Middle frontal gyrus (tissue), 1 donor: ENCODE measurements around the gene STK33.

Source experiments
- DNase-seq: peaks from one replicate; pipeline ENCODE4 v3.0.0-alpha.2; 2015; ENCODE audit warnings: low spot score; ENCODE audit errors: extremely low spot score

Gene STK33

GRCh38 chr11:8593935-8594909 is at the start of gene STK33:
Gene STK33 (minus strand): TSS chr11:8594228. CDS start chr11:8474905, 119,323 bp downstream.
- no peak for DNase-seq

GRCh38 chr11:8642196-8642841 is 48.3 kb upstream of the STK33 start:
- DNase-seq, result no peak

DNA sequence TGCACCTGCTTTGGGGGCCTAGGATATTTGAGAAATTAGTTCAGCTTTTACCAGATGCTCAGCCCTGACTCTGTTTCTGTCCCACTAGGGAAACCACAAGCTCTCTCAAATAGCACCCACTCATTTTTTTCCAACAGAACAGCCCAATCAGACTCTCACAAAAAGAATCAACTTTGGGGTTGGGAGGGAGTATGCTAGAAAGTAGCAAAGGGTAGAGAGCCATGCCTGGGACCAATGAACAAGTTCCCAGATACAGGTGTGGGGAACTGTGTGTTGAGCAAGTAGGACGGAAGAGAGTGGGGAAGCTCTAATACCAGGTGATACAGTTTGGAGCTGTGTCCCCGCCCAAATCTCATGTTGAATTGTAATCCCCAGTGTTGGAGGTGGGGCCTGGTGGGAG is 47.3 kb upstream of the STK33 start:
- no peak for DNase-seq

DNA sequence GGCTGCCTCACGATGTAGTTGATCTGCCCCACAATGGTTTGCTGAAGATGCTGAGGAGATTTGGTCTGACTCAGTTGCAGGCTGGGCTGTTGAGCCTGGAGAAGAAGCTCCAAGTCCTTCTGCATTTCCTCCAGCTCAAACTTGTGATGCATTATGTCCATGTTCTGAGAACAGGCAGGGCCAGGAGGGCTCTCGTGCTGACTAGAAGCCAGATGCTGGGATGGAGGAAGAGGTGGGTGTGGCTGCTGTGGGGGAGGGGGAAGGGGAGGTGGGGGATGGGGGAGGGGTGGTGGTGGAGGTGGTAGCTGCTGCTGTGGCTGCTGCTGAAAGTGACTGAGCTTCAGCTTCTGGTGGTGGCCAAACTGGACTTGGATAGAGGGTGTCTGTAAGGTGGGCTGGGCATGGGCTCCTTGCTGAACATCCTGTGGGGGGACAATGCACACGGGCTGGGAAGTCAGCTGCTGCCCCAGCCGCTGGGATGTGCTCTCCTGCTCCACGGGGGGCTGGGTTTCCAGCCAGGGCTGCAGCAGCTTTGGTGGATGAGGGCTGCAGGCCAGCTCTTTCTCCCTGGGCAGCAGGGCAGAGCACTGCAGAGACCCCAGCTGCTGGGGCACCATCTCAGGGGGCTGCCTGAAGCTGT is 46.4 kb upstream of the STK33 start:
- no peak for DNase-seq

DNA sequence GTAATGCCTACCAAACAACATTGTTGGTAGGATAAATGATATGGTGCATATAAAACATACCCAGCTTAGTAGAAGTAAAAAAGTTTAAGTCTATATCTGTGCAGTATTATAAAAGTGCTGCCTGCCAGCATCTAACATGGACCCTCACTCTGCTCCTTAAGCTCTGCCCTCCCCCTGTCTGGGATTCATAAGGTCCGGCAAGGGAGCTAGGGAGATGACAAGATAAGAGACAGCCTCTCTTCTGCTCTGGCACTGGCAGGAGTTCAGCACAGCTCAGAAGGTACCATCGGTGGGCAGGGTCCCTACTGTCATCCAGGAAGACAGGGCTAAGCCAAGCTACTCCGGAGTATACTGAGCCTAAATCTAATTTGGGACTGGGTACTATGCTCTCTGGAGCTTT is 45.6 kb upstream of the STK33 start:
- DNase-seq, result no peak

GRCh38 chr11:8638300-8638699 is 44.3 kb upstream of the STK33 start:
- DNase-seq, result no peak

DNA sequence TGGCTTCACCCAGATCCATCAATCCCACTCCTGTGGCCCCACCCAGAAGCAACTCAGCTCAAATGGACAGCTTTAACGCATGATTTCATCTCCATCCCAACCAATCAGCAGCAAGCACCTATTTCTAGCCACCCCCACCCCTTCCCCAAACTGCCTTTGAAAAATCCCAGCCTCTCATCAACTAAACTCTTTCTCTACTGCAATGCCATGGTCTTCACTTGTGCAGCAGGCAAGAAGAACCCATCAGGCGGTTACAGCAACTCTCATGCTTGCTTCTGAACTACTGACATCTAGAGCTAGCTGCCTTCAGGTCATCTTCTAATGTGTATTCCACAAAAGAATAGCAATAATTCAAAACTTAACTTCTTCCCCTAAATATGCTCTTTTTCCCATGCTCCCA is 42.1 kb upstream of the STK33 start:
- no peak for DNase-seq

- no peak for DNase-seq
These were observed 40.5 kb upstream of the STK33 start for GRCh38 chr11:8634498-8634897.

DNA sequence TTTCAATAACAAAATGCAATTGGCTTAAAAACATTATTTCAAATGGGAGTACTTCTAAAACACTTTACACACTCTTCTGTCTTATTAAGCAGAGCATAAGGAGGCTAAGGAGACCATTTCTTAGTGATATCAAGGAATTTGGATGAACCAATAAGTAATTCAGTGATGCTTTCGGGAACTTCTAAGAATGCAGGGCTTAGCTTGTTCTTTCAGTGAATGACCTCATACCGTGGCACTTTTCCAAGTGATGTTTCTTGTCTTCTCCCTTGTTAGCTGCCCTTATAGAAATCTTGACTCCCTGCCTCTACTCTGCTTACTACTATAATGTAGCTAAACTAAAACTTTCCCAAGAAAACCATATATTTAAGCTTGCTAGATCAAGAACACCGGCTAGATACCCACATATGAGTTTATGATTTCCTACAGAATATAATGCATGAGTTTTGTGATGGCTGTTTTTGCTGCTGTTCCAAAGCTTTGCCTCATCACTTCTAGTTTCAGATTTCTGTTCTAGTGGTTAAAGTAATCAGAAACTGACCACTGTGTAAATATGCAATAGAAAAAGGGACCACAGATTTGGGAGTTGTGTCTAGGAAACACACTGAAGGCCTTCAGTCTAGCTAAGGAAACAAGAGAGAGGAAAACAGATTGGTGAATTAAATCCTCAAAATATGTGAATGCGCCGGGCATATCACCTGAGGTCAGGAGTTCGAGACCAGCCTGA is 37.5 kb upstream of the STK33 start:
- no peak for DNase-seq

- no peak for DNase-seq
These were observed 30.7 kb upstream of the STK33 start for GRCh38 chr11:8624698-8625097.

DNA sequence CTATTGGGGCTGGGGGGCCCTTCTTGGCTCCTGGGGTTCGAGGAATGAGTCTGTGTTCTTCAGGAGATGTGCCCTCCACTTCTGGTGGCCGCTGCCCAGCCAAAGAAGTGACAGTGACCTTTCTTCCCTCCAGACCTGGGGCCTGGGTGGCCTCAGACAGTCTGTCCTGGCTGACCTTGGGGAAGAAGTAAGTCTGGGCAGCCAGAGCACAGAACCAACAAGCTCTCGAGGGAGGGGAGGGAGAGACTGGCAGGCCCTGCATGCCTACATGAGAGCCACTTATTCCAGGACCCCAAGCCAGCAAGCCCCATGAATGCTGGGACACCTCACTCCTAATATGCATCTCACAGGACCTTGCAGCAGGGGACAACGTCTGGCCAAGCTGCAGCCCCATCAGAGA is 27.1 kb upstream of the STK33 start:
- no peak for DNase-seq

GRCh38 chr11:8617063-8617462 is 23.0 kb upstream of the STK33 start:
- DNase-seq, result no peak

GRCh38 chr11:8615291-8616032 is 21.4 kb upstream of the STK33 start:
- no peak for DNase-seq

- no peak for DNase-seq
These were observed 20.5 kb upstream of the STK33 start for GRCh38 chr11:8614497-8614896.

GRCh38 chr11:8613036-8613435 is 19.0 kb upstream of the STK33 start:
- DNase-seq, result no peak

DNA sequence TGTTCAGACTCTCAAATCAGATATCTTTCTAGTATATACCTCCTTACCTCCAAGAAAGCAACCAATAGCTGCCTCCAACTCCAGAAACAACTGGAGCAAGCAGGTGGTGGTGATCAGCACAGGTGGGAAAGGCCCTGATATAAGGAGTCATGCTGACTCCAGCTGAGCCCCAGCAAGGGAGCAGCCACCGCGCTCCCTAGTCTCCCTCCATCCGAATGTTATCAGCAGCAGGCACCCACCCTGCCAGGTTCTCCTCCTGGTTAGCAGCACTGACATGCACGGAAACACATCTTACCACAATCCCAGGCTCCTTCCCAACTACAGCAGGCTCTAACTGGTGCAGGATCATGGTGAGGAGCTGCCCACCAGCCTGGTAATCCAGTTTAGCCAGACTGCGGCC is 18.5 kb upstream of the STK33 start:
- no peak for DNase-seq

DNA sequence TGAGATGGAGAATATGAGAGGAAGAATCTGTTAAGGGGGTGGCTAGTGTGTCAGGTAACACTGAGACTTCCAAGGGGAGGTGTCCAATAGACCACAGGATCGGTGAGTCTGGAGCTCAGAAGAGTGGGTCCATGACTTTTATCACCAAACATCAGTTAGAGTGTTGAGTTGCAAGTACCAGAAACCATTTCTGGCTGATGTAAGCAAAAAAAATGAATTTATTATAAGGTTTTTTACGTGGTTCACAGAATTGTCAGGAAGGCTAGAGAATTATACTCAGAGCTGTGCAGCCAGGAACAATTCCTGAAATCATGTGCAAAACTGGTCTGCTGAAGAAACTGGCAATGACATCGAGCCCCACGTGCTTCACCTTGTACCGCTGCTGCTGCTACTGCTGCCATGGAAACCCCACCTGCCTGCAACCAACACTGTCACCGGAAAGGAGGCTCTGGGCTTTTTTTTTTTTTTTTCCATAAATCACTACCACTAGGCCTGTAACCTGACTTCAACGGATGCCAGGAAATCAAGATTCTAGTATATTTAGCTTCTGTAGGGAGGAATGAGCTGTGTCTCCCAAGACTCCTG is 16.6 kb upstream of the STK33 start:
- no peak for DNase-seq

- no peak for DNase-seq
These were observed 14.6 kb upstream of the STK33 start for GRCh38 chr11:8608652-8609051.

DNA sequence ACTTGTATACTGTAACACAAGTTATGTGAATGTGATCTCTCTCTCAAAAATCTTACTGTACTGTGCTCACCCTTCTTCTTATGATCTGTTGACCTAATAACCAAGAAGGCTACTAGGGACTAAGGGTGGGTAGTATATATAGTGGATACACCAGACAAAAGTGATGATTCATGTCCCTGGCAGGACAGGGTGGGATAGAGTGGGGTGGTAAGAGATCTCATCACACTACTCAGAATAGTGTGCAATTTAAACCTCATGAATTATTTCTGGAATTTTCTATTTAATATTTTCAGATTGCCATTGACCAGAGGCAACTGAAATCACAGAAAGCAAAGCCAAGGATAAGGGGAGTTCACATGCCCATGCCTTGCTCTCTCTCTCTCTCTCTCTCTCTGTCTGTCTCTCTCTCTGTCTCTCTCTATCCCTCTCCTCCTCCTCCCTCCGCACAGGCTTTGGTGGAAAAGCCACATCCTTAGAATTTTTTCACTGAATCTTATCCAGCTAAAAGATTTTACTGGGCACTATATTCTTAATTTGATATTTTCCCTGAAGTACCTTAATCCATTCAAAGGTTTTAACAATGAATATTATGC is 12.0 kb upstream of the STK33 start:
- no peak for DNase-seq

GRCh38 chr11:8604078-8604723 is 10.2 kb upstream of the STK33 start:
- no peak for DNase-seq
